GM18909 (cell line): ENCODE data around the gene MYCBP.

Experiments
- ATAC-seq: cut with Tn5 transposase; IDR thresholded peaks from one replicate; pipeline ENCODE4 v1.9.1; 2021; ENCODE audit warnings: mild to moderate bottlenecking; ENCODE audit not compliant: unreplicated experiment, poor library complexity

Gene MYCBP

GRCh38 chr1:38829368-38829767 is 43.8 kb downstream of the MYCBP start:
- no peak for ATAC-seq

- ATAC-seq, result no peak
These were observed 45.8 kb downstream of the MYCBP start for GRCh38 chr1:38827318-38827717.

- ATAC-seq, result no peak
These were observed 46.3 kb downstream of the MYCBP start for GRCh38 chr1:38826886-38827285.

- no peak for ATAC-seq
These were observed 46.9 kb downstream of the MYCBP start for GRCh38 chr1:38826262-38826661.

- ATAC-seq, result no peak
These were observed 52.3 kb downstream of the MYCBP start for GRCh38 chr1:38820860-38821259.

- ATAC-seq, result no peak
These were observed 53.6 kb downstream of the MYCBP start for GRCh38 chr1:38819516-38819915.

- ATAC-seq, result no peak
These were observed 54.1 kb downstream of the MYCBP start for GRCh38 chr1:38819040-38819439.

GRCh38 chr1:38818175-38818976 is 54.8 kb downstream of the MYCBP start:
- ATAC-seq, result no peak

GRCh38 chr1:38817267-38818174 is 55.6 kb downstream of the MYCBP start:
- no peak for ATAC-seq

GRCh38 chr1:38815903-38816627 is 57.1 kb downstream of the MYCBP start:
- peak; percentile 90 for ATAC-seq

GRCh38 chr1:38814984-38815464 is 58.1 kb downstream of the MYCBP start:
- no peak for ATAC-seq

GRCh38 chr1:38814444-38814983 is 58.6 kb downstream of the MYCBP start:
- ATAC-seq, result no peak

- ATAC-seq, result no peak
These were observed 60.2 kb downstream of the MYCBP start for GRCh38 chr1:38812981-38813380.
